Neural progenitor cell (in vitro differentiated cells): ENCODE results near the gene PHRF1. TPM values are rescaled to one million over a fixed set of nuclear protein-coding genes. Genes with fewer than 3 reads are reported as not detected.

Experiments
- DNase-seq: peaks from one replicate; pipeline ENCODE4 v3.0.0-alpha.2; 2016; ENCODE audit warnings: low spot score
- H2AFZ ChIP-seq: fragments of 200-600 bp; sonication (generic); replicated peaks from 2 replicates; pipeline ENCODE4 v1.6.1; 2016; ENCODE audit warnings: antibody characterized with exemption
- H3F3A ChIP-seq: fragments of 200-600 bp; sonication (generic); 2 replicates; pipeline ENCODE4 v1.6.1; 2016; ENCODE audit warnings: antibody characterized with exemption, low read depth
- H3K27ac ChIP-seq: fragments of 200-600 bp; sonication (generic); 2 replicates; pipeline ENCODE4 v1.5.1; 2016; ENCODE audit warnings: mild to moderate bottlenecking
- H3K27me3 ChIP-seq: fragments of 200-600 bp; sonication (generic); 2 replicates; pipeline ENCODE4 v1.6.1; 2016; ENCODE audit warnings: mild to moderate bottlenecking, moderate library complexity
- H3K36me3 ChIP-seq: fragments of 200-600 bp; sonication (generic); 2 replicates; pipeline ENCODE4 v1.5.1; 2016
- H3K4me1 ChIP-seq: fragments of 200-600 bp; sonication (generic); 2 replicates; pipeline ENCODE4 v1.6.1; 2016; ENCODE audit warnings: mixed run types
- H3K4me2 ChIP-seq: fragments of 200-600 bp; sonication (generic); 2 replicates; pipeline ENCODE4 v1.6.1; 2016
- H3K4me3 ChIP-seq: fragments of 200-600 bp; sonication (generic); 2 replicates; pipeline ENCODE4 v1.5.1; 2016
- H3K79me2 ChIP-seq: fragments of 200-600 bp; sonication (generic); 2 replicates; pipeline ENCODE4 v1.6.1; 2016; ENCODE audit warnings: low read depth
- H3K9ac ChIP-seq: fragments of 200-600 bp; sonication (generic); 2 replicates; pipeline ENCODE4 v1.6.1; 2016
- H3K9me3 ChIP-seq: fragments of 200-600 bp; sonication (generic); 2 replicates; pipeline ENCODE4 v1.5.1; 2016; ENCODE audit warnings: low read depth
- H4K20me1 ChIP-seq: fragments of 200-600 bp; sonication (generic); 2 replicates; pipeline ENCODE4 v1.6.1; 2016; ENCODE audit warnings: low read depth
- H3K27ac Mint-ChIP-seq: 3 replicates; pipeline ENCODE4 v1.8.0; 2021; ENCODE audit warnings: mixed read lengths
- H3K27me3 Mint-ChIP-seq: 2 replicates; pipeline ENCODE4 v1.8.0; 2022; ENCODE audit warnings: low read depth, mild to moderate bottlenecking, inconsistent platforms, moderate library complexity, mixed read lengths; ENCODE audit not compliant: insufficient read depth
- H3K36me3 Mint-ChIP-seq: 3 replicates; pipeline ENCODE4 v1.8.0; 2021; ENCODE audit warnings: mixed read lengths
- H3K4me1 Mint-ChIP-seq: 3 replicates; pipeline ENCODE4 v1.8.0; 2021; ENCODE audit warnings: mixed read lengths
- H3K4me3 Mint-ChIP-seq: 3 replicates; pipeline ENCODE4 v1.8.0; 2021; ENCODE audit warnings: mild to moderate bottlenecking, moderate library complexity, mixed read lengths
- H3K9me3 Mint-ChIP-seq: 3 replicates; pipeline ENCODE4 v1.8.0; 2020; ENCODE audit warnings: mixed read lengths
- CTCF ChIP-seq: fragments of 200-600 bp; sonication (generic); IDR thresholded peaks from 2 replicates; pipeline ENCODE4 v1.5.1; 2017; ENCODE audit warnings: antibody characterized with exemption, mild to moderate bottlenecking
- EZH2 ChIP-seq: fragments of 200-600 bp; sonication (generic); IDR thresholded peaks from 2 replicates; pipeline ENCODE4 v1.6.1; 2017; ENCODE audit warnings: antibody characterized with exemption, mild to moderate bottlenecking, moderate library complexity
- EZH2phosphoT487 ChIP-seq: fragments of 200-600 bp; sonication (generic); IDR thresholded peaks from 2 replicates; pipeline ENCODE4 v1.6.1; 2017; ENCODE audit warnings: antibody characterized with exemption
- total RNA-seq: library from RNA; depleted of rRNA; stranded (reverse); fragments of >200 nt; gene quantifications from 2 replicates; pipeline ENCODE4 v1.2.3, GENCODE V29; 2015; ENCODE audit warnings: low replicate concordance

PHRF1 gene
- total RNA-seq, 1 donor from 2014 or later, result 9.8 TPM

GRCh38 chr11:596374-596773 lies 20.1 kb downstream of the PHRF1 start:
- H4K20me1 ChIP-seq, result peaks cover 23% of the 10 kb centered on the region
- H2AFZ ChIP-seq, result no peak overlapping the region
- no peak for TF ChIP-seq CTCF
- TF ChIP-seq EZH2phosphoT487, result no peak
- TF ChIP-seq EZH2, result no peak
- H3K36me3 ChIP-seq, result no peaks in the 10 kb centered on the region
- no peaks in the 10 kb centered on the region for H3K9me3 ChIP-seq
- H3K79me2 ChIP-seq, result no peaks in the 10 kb centered on the region
- Mint-ChIP-seq H3K36me3 (peaks cover 29% of the 10 kb centered on the region), H3K27ac (no peak overlapping the region), H3K9me3 (no peaks in the 10 kb centered on the region), H3K4me3 (no peak overlapping the region), H3K4me1 (no peaks in the 10 kb centered on the region), H3K27me3 (peaks cover 2% of the 10 kb centered on the region)
- no peak overlapping the region for H3K9ac ChIP-seq
- H3K27me3 ChIP-seq, result no peaks in the 10 kb centered on the region
- H3K4me1 ChIP-seq, result no peaks in the 10 kb centered on the region
- H3K27ac ChIP-seq, result no peak overlapping the region
- DNase-seq, result no peak
- no peak overlapping the region for H3K4me2 ChIP-seq
- H3K4me3 ChIP-seq, result no peak overlapping the region
- no peaks in the 10 kb centered on the region for H3F3A ChIP-seq

DNA sequence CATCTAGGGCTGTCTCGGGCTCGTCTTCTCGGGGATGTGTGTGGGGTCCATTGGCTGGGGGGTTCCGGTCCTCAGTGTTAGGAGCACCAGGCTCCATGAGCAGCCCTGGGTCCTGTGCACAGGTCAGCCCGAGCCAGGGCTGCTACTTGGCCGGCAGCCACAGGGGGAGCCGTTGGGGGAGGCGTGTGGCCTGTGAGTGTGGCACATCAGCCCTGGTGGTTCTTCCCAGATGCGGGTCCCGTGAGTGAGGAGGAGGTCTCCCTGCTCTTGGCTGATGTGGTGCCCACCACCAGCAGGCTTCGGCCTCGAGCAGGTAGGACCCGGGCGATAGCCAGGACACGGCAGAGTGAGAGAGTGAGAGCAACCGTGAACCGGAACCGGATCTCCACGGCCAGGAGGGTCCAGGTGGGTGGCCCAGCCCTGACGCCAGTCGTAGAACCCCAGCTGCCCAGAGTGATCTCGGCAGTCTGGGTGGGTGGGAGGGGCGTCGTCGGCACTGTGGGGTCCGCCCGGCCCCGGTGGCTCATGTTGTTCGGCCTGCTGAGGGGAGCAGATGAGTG lies 21.0 kb downstream of the PHRF1 start:
- no peak overlapping the region for H3K4me3 ChIP-seq

DNA sequence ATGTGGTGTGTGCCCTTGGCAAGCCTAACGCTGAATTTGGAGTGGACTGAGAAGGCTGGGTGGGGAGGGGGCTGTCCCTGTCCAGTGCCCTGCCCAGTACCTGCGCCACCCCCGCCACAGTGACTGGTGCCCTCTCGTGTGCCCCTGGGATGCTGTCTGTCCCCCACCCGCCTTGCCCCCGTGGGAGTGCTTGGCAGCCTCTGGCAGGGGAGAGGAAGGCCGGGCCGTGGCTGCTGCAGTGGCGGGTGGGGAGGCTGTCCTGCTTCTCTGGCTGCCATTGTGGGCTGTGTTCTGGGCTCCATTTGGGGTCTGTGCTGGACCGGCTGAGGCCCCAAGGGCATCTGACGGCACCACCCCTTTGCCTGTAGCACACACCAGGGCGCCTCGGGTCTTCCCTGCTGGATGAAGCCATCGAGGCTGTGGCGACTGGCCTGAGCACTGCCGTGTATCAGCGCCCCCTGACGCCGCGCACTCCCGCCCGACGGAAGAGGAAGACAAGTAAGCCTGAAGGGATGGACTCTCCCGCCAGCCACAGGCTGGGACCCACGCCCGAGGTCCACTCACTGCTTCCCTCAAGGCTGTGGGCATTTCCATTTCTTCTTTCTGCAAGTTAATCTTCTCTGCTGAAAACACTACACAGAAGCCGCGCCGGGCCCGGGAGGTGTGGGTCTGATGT lies 21.9 kb downstream of the PHRF1 start:
- H4K20me1 ChIP-seq, result peaks cover 19% of the 10 kb centered on the region
- H3F3A ChIP-seq, result no peaks in the 10 kb centered on the region
- no peak overlapping the region for H3K27ac Mint-ChIP-seq
- H3K4me1 ChIP-seq, result no peaks in the 10 kb centered on the region
- TF ChIP-seq EZH2 (no peak), CTCF (no peak), EZH2phosphoT487 (no peak)
- H3K4me3 Mint-ChIP-seq, result no peak overlapping the region
- no peak overlapping the region for H3K27ac ChIP-seq
- DNase-seq, result no peak
- no peaks in the 10 kb centered on the region for H3K27me3 ChIP-seq
- no peaks in the 10 kb centered on the region for H3K4me1 Mint-ChIP-seq
- H3K9me3 Mint-ChIP-seq, result no peaks in the 10 kb centered on the region
- H3K36me3 Mint-ChIP-seq, result peaks cover 29% of the 10 kb centered on the region
- no peaks in the 10 kb centered on the region for H3K27me3 Mint-ChIP-seq
- no peaks in the 10 kb centered on the region for H3K9me3 ChIP-seq
- no peaks in the 10 kb centered on the region for H3K36me3 ChIP-seq
- no peak overlapping the region for H3K4me2 ChIP-seq
- no peak overlapping the region for H3K9ac ChIP-seq
- no peak overlapping the region for H3K4me3 ChIP-seq
- no peak overlapping the region for H2AFZ ChIP-seq
- no peaks in the 10 kb centered on the region for H3K79me2 ChIP-seq

More for the DNA sequence above, 21.0 kb downstream of the PHRF1 start:
- H3K27ac Mint-ChIP-seq, result no peak overlapping the region
- no peak overlapping the region for H2AFZ ChIP-seq
- no peak overlapping the region for H3K27ac ChIP-seq
- no peaks in the 10 kb centered on the region for H3K9me3 Mint-ChIP-seq
- no peaks in the 10 kb centered on the region for H3K9me3 ChIP-seq
- peaks cover 19% of the 10 kb centered on the region for H4K20me1 ChIP-seq
- H3K79me2 ChIP-seq, result no peaks in the 10 kb centered on the region
- no peaks in the 10 kb centered on the region for H3K36me3 ChIP-seq
- H3K9ac ChIP-seq, result no peak overlapping the region
- H3K27me3 Mint-ChIP-seq, result peaks cover 2% of the 10 kb centered on the region
- H3F3A ChIP-seq, result no peaks in the 10 kb centered on the region
- H3K36me3 Mint-ChIP-seq, result peaks cover 34% of the 10 kb centered on the region
- H3K4me2 ChIP-seq, result no peak overlapping the region
- peak; percentile 43 for DNase-seq
- H3K4me1 Mint-ChIP-seq, result no peaks in the 10 kb centered on the region
- no peaks in the 10 kb centered on the region for H3K4me1 ChIP-seq
- TF ChIP-seq EZH2phosphoT487 (no peak), EZH2 (no peak), CTCF (peak; percentile 44)
- H3K4me3 Mint-ChIP-seq, result no peak overlapping the region
- H3K27me3 ChIP-seq, result no peaks in the 10 kb centered on the region
